Endothelial cell of umbilical vein (primary cell): ENCODE measurements around the gene SPIB.

Experiments
- CTCF ChIP-seq, 2 donors: IDR thresholded peaks; 1 replicate in 1 of 2; 2 replicates in 1 of 2; pipeline ENCODE4 v1.5.1; 2011; ENCODE audit warnings: low read length in 2 of 2, mild to moderate bottlenecking in 2 of 2, moderate library complexity in 2 of 2, control low read depth in 1 of 2, inconsistent platforms in 1 of 2, low read depth in 1 of 2; ENCODE audit not compliant: insufficient read depth in 1 of 2; ENCODE audit errors: extremely low read depth in 1 of 2
- GATA2 ChIP-seq: IDR thresholded peaks from 2 replicates; pipeline ENCODE4 v1.7.0; 2011; ENCODE audit warnings: low read depth, mild to moderate bottlenecking, moderate library complexity, mixed read lengths, low read length; ENCODE audit not compliant: insufficient read length, insufficient read depth
- JUN ChIP-seq: IDR thresholded peaks from 2 replicates; pipeline ENCODE4 v1.6.1; 2011; ENCODE audit warnings: borderline replicate concordance, low read depth; ENCODE audit not compliant: insufficient read length, insufficient read depth
- MAX ChIP-seq: IDR thresholded peaks from 2 replicates; pipeline ENCODE4 v1.6.1; 2011; ENCODE audit not compliant: insufficient read depth, insufficient read length
- POLR2A ChIP-seq: IDR thresholded peaks from 2 replicates; pipeline ENCODE4 v1.6.1; 2012; ENCODE audit warnings: low read depth, mild to moderate bottlenecking, control low read depth, low read length

GRCh38 chr19:50461066-50461875 is 42.5 kb downstream of the SPIB start:
- TF ChIP-seq CTCF (IDR thresholded peaks at IDR 0.05; ENCODE audit: extremely low read depth in 1 of 2, insufficient read depth in 1 of 2, low read depth in 1 of 2, low read length in 2 of 2) (peak; percentile 81 to 82), JUN (no peak), GATA2 (no peak), POLR2A (no peak), MAX (no peak)
